B cell (primary cell): Measurements from ENCODE around the gene ENC1. TPM values are rescaled to one million over a fixed set of nuclear protein-coding genes. Genes with fewer than 3 reads are reported as not detected.

Source experiments
- ATAC-seq: fragments of 200-7000 bp; cut with Tn5 transposase; one replicate; pipeline ENCODE4 v1.10.0; 2021; ENCODE audit warnings: low read depth, mild to moderate bottlenecking, moderate number of reproducible peaks, moderate library complexity
- CTCF ChIA-PET: fragments of 350-600 bp; sonication (Branson Sonifier 250); formaldehyde crosslinking; loops from one replicate; lab custom pipeline; 2021; ENCODE audit warnings: antibody characterized with exemption, inconsistent platforms; lab: Charles Lee
- POLR2A ChIA-PET: fragments of 350-600 bp; sonication (Branson Sonifier 250); formaldehyde crosslinking; loops from one replicate; lab custom pipeline; 2021; ENCODE audit warnings: antibody characterized with exemption; lab: Charles Lee
- DNase-seq: peaks from one replicate; pipeline ENCODE4 v3.0.0; 2013
- H2AFZ ChIP-seq: 2 replicates; pipeline ENCODE4 v1.6.1; 2012; ENCODE audit warnings: mild to moderate bottlenecking, low read depth, low read length; ENCODE audit not compliant: insufficient read depth, poor library complexity, severe bottlenecking
- H3K27ac ChIP-seq, 2 donors: 1 replicate in 1 of 2; 2 replicates in 1 of 2; pipeline ENCODE4 v1.5.1; 2012 to 2013; ENCODE audit warnings: low read length in 2 of 2, mild to moderate bottlenecking in 2 of 2, moderate library complexity in 1 of 2
- H3K27me3 ChIP-seq, 4 experiments: fragments of 200-600 bp in 1 of 4; sonication (generic) in 1 of 4; replicated peaks in 1 of 4; 1 replicate in 2 of 4; 2 replicates in 2 of 4; pipeline versions ENCODE4 v1.6.1 to v1.7.0; 2013 to 2016; ENCODE audit warnings: low read length in 3 of 4, mild to moderate bottlenecking in 2 of 4, mixed read lengths in 1 of 4, moderate library complexity in 1 of 4; ENCODE audit not compliant: insufficient read depth in 4 of 4, control insufficient read depth in 3 of 4; ENCODE audit errors: control extremely low read depth in 1 of 4
- H3K36me3 ChIP-seq, 2 experiments: replicated peaks in 1 of 2; 1 replicate in 1 of 2; 2 replicates in 1 of 2; pipeline versions ENCODE4 v1.6.1 to v1.7.1; 2013; ENCODE audit warnings: low read length in 1 of 2; ENCODE audit not compliant: insufficient read depth in 2 of 2, control insufficient read depth in 1 of 2; ENCODE audit errors: control extremely low read depth in 1 of 2, extremely low read depth in 1 of 2
- H3K4me1 ChIP-seq, 2 donors: fragments of 200-600 bp in 1 of 2; sonication (generic) in 1 of 2; 1 replicate in 1 of 2; 2 replicates in 1 of 2; pipeline versions ENCODE4 v1.5.1 to v1.6.1; 2013 to 2017; ENCODE audit warnings: low read length in 2 of 2; ENCODE audit not compliant: control insufficient read depth in 2 of 2, insufficient read depth in 2 of 2
- H3K4me2 ChIP-seq: replicated peaks from 2 replicates; pipeline ENCODE3; 2012; ENCODE audit warnings: mild to moderate bottlenecking, low read depth, low read length; ENCODE audit not compliant: poor library complexity, severe bottlenecking
- H3K4me3 ChIP-seq, 5 experiments: fragments of 200-600 bp in 1 of 5; sonication (generic) in 1 of 5; 1 replicate in 3 of 5; 2 replicates in 2 of 5; pipeline versions ENCODE4 v1.5.1 to v1.7.0; 2011 to 2016; ENCODE audit warnings: low read length in 4 of 5, mild to moderate bottlenecking in 4 of 5, low read depth in 2 of 5, control low read depth in 1 of 5, moderate library complexity in 1 of 5; ENCODE audit not compliant: insufficient read depth in 1 of 5; ENCODE audit errors: control extremely low read depth in 1 of 5, extremely low read depth in 1 of 5
- H3K79me2 ChIP-seq: fragments of 200-600 bp; sonication (generic); one replicate; pipeline ENCODE4 v1.6.0; 2016; ENCODE audit warnings: low read length; ENCODE audit not compliant: control insufficient read depth, insufficient read depth
- H3K9ac ChIP-seq: fragments of 200-600 bp; sonication (generic); 2 replicates; pipeline ENCODE4 v1.6.1; 2017; ENCODE audit warnings: mild to moderate bottlenecking, low read length, moderate library complexity
- H3K9me3 ChIP-seq, 3 donors: one replicate each; pipeline versions ENCODE4 v1.6.1 to v1.7.1; 2013; ENCODE audit warnings: low read length in 2 of 3; ENCODE audit not compliant: control insufficient read depth in 2 of 3, insufficient read depth in 1 of 3; ENCODE audit errors: control extremely low read depth in 1 of 3
- H4K20me1 ChIP-seq: 2 replicates; pipeline ENCODE4 v1.6.0; 2012; ENCODE audit warnings: mild to moderate bottlenecking, low read length; ENCODE audit not compliant: insufficient read depth, control insufficient read depth, poor library complexity, severe bottlenecking
- H3K27ac Mint-ChIP-seq: one replicate; pipeline ENCODE4 v1.8.0; 2021; ENCODE audit warnings: mixed read lengths
- H3K27me3 Mint-ChIP-seq: one replicate; pipeline ENCODE4 v1.8.0; 2021; ENCODE audit warnings: mixed read lengths
- H3K4me1 Mint-ChIP-seq: one replicate; pipeline ENCODE4 v1.8.0; 2021; ENCODE audit warnings: mixed read lengths
- H3K4me3 Mint-ChIP-seq: one replicate; pipeline ENCODE4 v1.8.0; 2021; ENCODE audit warnings: mixed read lengths
- H3K9me3 Mint-ChIP-seq: one replicate; pipeline ENCODE4 v1.8.0; 2022; ENCODE audit warnings: mixed read lengths; ENCODE audit not compliant: insufficient read depth
- EZH2 ChIP-seq: IDR thresholded peaks from 2 replicates; pipeline ENCODE4 v1.6.1; 2012; ENCODE audit warnings: borderline replicate concordance, low read depth, mild to moderate bottlenecking, moderate library complexity, low read length; ENCODE audit not compliant: insufficient read depth, poor library complexity, severe bottlenecking
- WGBS: methylation state at CpG from one replicate; pipeline ENCODE4 v1.1.5; 2013; ENCODE audit warnings: missing lambda C conversion rate; ENCODE audit not compliant: insufficient coverage; 5-methylcytosine and 5-hydroxymethylcytosine counted together
- intact Hi-C: fragments of 100-400 bp; cut with micrococcal nuclease; formaldehyde crosslinking; loops from one replicate; pipeline ENCODE4 v1.10.0; 2022
- polyA plus RNA-seq: library from polyadenylated mRNA; depleted of rRNA; stranded (reverse); fragments of >200 nt; gene quantifications from 2 replicates; pipeline ENCODE4 v1.2.3, GENCODE V29; 2012
- total RNA-seq, 2 donors: library from RNA; stranded (reverse); fragments of 120-200 nt in 1 of 2; gene quantifications; 1 replicate in 1 of 2; 2 replicates in 1 of 2; pipeline versions ENCODE4 v1.2.3 to v1.2.4, GENCODE V29; 2013 to 2022
- TF ChIP-seq, protein P1 (sequence below): fragments of 200-600 bp; IDR thresholded peaks from one replicate; pipeline ENCODE4 v1.8.0; 2022; ENCODE audit warnings: antibody characterized with exemption, mild to moderate bottlenecking

ENC1 gene
- total and polyA plus RNA-seq, 2 donors (not counting 1 experiment from before 2014, with no cell fraction given) = 7.2 to 14.6 TPM

GRCh38 chr5:74622122-74622521 lies 18.4 kb downstream of the ENC1 start:
- intact Hi-C loops = no loop called here
- Mint-ChIP-seq H3K4me1 (no peaks in the 10 kb centered on the region), H3K9me3 (no peaks in the 10 kb centered on the region), H3K4me3 (no peak overlapping the region), H3K27ac (no peak overlapping the region), H3K27me3 (peaks cover 26% of the 10 kb centered on the region)
- DNase-seq (no peak), ATAC-seq (no peak)
- no peak overlapping the region for H3K27ac ChIP-seq
- ChIA-PET POLR2A (interaction anchor here (0.6 kb wide), 1 partner anchor 54 kb away, joined by 6 read pairs; no protein-coding TSS in a partner anchor), CTCF (interaction anchor here (1.6 kb wide), 1 partner anchor 12 kb away, joined by 5 read pairs; no protein-coding TSS in a partner anchor)
- no peaks in the 10 kb centered on the region for H3K79me2 ChIP-seq
- H4K20me1 ChIP-seq = no peaks in the 10 kb centered on the region
- H3K4me1 ChIP-seq = no peaks in the 10 kb centered on the region
- H3K27me3 ChIP-seq = peaks cover 0 to 5% (median 0%) of the 10 kb centered on the region in 4 experiments
- H3K36me3 ChIP-seq = no peaks in the 10 kb centered on the region
- H3K4me2 ChIP-seq = no peak overlapping the region
- WGBS = 50% methylated on average over 1 of the region's 3 CpGs
- no peak overlapping the region for H2AFZ ChIP-seq
- no peak for TF ChIP-seq EZH2
- TF ChIP-seq, protein P1, sequence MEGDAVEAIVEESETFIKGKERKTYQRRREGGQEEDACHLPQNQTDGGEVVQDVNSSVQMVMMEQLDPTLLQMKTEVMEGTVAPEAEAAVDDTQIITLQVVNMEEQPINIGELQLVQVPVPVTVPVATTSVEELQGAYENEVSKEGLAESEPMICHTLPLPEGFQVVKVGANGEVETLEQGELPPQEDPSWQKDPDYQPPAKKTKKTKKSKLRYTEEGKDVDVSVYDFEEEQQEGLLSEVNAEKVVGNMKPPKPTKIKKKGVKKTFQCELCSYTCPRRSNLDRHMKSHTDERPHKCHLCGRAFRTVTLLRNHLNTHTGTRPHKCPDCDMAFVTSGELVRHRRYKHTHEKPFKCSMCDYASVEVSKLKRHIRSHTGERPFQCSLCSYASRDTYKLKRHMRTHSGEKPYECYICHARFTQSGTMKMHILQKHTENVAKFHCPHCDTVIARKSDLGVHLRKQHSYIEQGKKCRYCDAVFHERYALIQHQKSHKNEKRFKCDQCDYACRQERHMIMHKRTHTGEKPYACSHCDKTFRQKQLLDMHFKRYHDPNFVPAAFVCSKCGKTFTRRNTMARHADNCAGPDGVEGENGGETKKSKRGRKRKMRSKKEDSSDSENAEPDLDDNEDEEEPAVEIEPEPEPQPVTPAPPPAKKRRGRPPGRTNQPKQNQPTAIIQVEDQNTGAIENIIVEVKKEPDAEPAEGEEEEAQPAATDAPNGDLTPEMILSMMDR = no peak
- no peaks in the 10 kb centered on the region for H3K9me3 ChIP-seq
- no peak overlapping the region for H3K4me3 ChIP-seq
- no peak overlapping the region for H3K9ac ChIP-seq

DNA sequence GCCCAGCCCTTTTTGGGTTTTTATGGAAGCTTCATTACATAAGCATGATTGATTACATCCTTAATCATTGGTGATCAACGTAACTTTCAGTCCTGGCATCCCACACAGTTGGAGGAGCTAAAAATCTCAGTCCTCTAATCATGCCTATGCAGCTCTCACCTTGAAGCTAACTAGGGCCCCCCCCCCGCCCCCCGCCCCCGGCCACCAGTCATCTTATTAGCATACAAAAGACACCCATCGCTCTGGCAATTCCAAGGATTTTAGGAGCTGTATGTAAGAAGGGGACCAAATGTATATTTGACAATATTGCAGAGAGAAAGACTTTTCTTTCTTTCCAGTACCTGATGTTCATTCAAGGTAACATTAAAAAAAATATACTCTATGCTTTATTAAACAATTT lies 19.0 kb downstream of the ENC1 start:
- H3K9ac ChIP-seq = no peak overlapping the region
- TF ChIP-seq, protein P1 = no peak
- no peak for TF ChIP-seq EZH2
- 80% methylated on average over 1 of the region's 5 CpGs for WGBS
- Mint-ChIP-seq H3K27me3 (peaks cover 26% of the 10 kb centered on the region), H3K9me3 (no peaks in the 10 kb centered on the region), H3K4me1 (no peaks in the 10 kb centered on the region), H3K27ac (no peak overlapping the region), H3K4me3 (no peak overlapping the region)
- H3K36me3 ChIP-seq = no peaks in the 10 kb centered on the region
- H3K4me3 ChIP-seq = no peak overlapping the region
- CTCF ChIA-PET = interaction anchor here (1.6 kb wide), 1 partner anchor 12 kb away, joined by 5 read pairs; no protein-coding TSS in a partner anchor
- no peak overlapping the region for H3K4me2 ChIP-seq
- H3K9me3 ChIP-seq = no peaks in the 10 kb centered on the region
- DNase-seq (no peak), ATAC-seq (no peak)
- H4K20me1 ChIP-seq = no peaks in the 10 kb centered on the region
- H3K27ac ChIP-seq = no peak overlapping the region
- no peaks in the 10 kb centered on the region for H3K4me1 ChIP-seq
- POLR2A ChIA-PET = interaction anchor here (0.6 kb wide), 1 partner anchor 54 kb away, joined by 6 read pairs; no protein-coding TSS in a partner anchor
- H2AFZ ChIP-seq = no peak overlapping the region
- intact Hi-C loops = no loop called here
- H3K79me2 ChIP-seq = no peaks in the 10 kb centered on the region
- peaks cover 0 to 5% (median 0%) of the 10 kb centered on the region in 4 experiments for H3K27me3 ChIP-seq
